ENCODE measurements around the gene CTIF.

Gene CTIF

GRCh38 chr18:48632676-48633257 is 93.9 kb downstream of the CTIF start:
- DNase-seq (ENCODE audit: insufficient read length, low spot score) (no peak), FAIRE-seq (no peak)
- TF ChIP-seq TAF1 (IDR thresholded peaks at IDR 0.05; ENCODE audit: low read depth, low read length) (no peak), SPI1 (IDR thresholded peaks at IDR 0.05; ENCODE audit: low read depth, low read length) (no peak), POU2F2 (IDR thresholded peaks at IDR 0.05; ENCODE audit: low read depth, low read length) (no peak), POLR2AphosphoS5 (IDR thresholded peaks at IDR 0.05; ENCODE audit: low read depth, low read length) (no peak), PAX5 (IDR thresholded peaks at IDR 0.05; ENCODE audit: insufficient read depth, low read length, severe bottlenecking) (no peak), POLR2A (IDR thresholded peaks at IDR 0.05; ENCODE audit: low read depth, low read length) (no peak)

DNA sequence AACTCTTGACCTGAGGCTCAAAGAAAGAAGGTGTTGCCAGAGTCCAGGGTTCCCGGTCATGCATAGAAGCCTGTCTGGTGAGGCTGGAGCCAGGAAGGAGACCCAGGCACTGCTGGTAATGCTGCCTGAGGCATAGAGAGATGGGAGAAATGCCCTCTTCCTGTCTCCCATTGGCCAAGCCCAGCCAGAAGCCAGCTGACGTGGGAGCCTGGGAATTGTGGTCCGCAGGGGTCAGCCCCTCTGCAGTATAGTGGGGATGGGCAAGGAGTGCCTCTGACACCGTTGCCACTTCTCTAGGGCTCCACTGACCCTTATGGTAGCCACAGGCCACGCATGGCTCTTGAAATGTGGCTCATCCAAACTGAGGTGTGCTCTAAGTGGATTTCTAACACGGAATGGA is 95.7 kb downstream of the CTIF start:
- no peak for FAIRE-seq
- no peak for DNase-seq (ENCODE audit: insufficient read length, low spot score)
- TF ChIP-seq POU2F2 (IDR thresholded peaks at IDR 0.05; ENCODE audit: low read depth, low read length): no peak
- no peak for TF ChIP-seq POLR2A (IDR thresholded peaks at IDR 0.05; ENCODE audit: low read depth, low read length)
- no peak for TF ChIP-seq POLR2AphosphoS5 (IDR thresholded peaks at IDR 0.05; ENCODE audit: low read depth, low read length)

GRCh38 chr18:48634975-48635374 is 96.1 kb downstream of the CTIF start:
- no peak for DNase-seq (ENCODE audit: insufficient read length, low spot score)
- TF ChIP-seq POLR2A (IDR thresholded peaks at IDR 0.05; ENCODE audit: low read depth, low read length) (no peak), POU2F2 (IDR thresholded peaks at IDR 0.05; ENCODE audit: low read depth, low read length) (no peak), PAX5 (IDR thresholded peaks at IDR 0.05; ENCODE audit: insufficient read depth, low read length, severe bottlenecking) (no peak), POLR2AphosphoS5 (IDR thresholded peaks at IDR 0.05; ENCODE audit: low read depth, low read length) (no peak), SPI1 (IDR thresholded peaks at IDR 0.05; ENCODE audit: low read depth, low read length) (no peak), TAF1 (IDR thresholded peaks at IDR 0.05; ENCODE audit: low read depth, low read length) (no peak)
- no peak for FAIRE-seq

- no peak for FAIRE-seq
- no peak for DNase-seq (ENCODE audit: insufficient read length, low spot score)
- TF ChIP-seq SPI1 (IDR thresholded peaks at IDR 0.05; ENCODE audit: low read depth, low read length) (no peak), POU2F2 (IDR thresholded peaks at IDR 0.05; ENCODE audit: low read depth, low read length) (no peak), POLR2AphosphoS5 (IDR thresholded peaks at IDR 0.05; ENCODE audit: low read depth, low read length) (no peak), PAX5 (IDR thresholded peaks at IDR 0.05; ENCODE audit: insufficient read depth, low read length, severe bottlenecking) (no peak), POLR2A (IDR thresholded peaks at IDR 0.05; ENCODE audit: low read depth, low read length) (no peak), TAF1 (IDR thresholded peaks at IDR 0.05; ENCODE audit: low read depth, low read length) (no peak)
These were observed 97.0 kb downstream of the CTIF start for GRCh38 chr18:48635806-48636205.

- FAIRE-seq (no peak), DNase-seq (ENCODE audit: insufficient read length, low spot score) (no peak)
- TF ChIP-seq POU2F2 (IDR thresholded peaks at IDR 0.05; ENCODE audit: low read depth, low read length) (no peak), POLR2A (IDR thresholded peaks at IDR 0.05; ENCODE audit: low read depth, low read length) (no peak), TAF1 (IDR thresholded peaks at IDR 0.05; ENCODE audit: low read depth, low read length) (no peak), PAX5 (IDR thresholded peaks at IDR 0.05; ENCODE audit: insufficient read depth, low read length, severe bottlenecking) (no peak), SPI1 (IDR thresholded peaks at IDR 0.05; ENCODE audit: low read depth, low read length) (no peak), POLR2AphosphoS5 (IDR thresholded peaks at IDR 0.05; ENCODE audit: low read depth, low read length) (no peak)
These were observed 97.6 kb downstream of the CTIF start for GRCh38 chr18:48636436-48636835.

DNA sequence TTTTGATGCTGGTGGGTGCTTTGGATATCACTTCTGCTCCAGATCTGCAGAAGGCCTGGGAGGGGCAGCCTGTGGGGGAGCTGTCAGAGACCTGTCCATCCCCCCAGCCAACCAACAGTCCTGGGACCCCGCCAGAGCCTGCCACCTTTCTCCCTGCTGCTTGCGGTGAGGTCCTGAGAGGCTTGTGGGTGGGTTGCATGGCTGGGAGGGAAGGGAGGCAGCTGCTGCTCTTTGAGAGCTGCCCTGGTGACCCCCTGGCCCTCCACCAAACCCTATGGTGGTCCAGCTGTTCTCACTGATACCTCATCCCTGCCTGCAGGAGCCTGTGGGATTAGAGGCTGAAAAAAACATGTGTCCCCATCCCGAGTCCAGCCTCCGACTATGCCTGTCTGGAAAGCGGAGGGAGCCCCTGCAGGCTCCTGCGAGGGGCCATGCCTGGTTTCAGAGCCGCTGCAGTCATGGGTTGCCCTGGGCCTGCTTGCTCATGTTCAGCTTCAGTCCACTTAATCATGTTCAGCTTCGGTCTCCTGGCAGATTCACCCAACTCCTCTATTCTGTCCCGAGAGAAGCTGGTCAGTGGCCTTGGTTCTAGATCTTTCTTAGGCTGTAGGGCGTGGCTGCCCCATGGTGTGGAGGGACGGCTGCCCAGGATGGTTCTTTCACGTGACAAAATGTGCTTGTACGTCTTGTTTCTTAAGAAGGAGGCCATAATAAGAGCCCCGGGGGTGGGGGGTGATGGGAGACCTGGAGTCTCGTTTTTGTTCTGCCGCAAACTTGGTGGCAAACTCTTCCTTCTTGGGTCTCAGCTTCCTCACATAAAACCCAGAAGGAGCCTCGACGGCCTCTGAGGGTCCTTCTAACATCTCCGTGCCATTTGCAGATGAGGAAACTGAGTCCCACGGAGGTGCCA is 98.5 kb downstream of the CTIF start:
- TF ChIP-seq SPI1 (IDR thresholded peaks at IDR 0.05; ENCODE audit: low read depth, low read length): no peak
- no peak for TF ChIP-seq POLR2A (IDR thresholded peaks at IDR 0.05; ENCODE audit: low read depth, low read length)
- TF ChIP-seq TAF1 (IDR thresholded peaks at IDR 0.05; ENCODE audit: low read depth, low read length): no peak
- no peak for TF ChIP-seq POU2F2 (IDR thresholded peaks at IDR 0.05; ENCODE audit: low read depth, low read length)
- TF ChIP-seq POLR2AphosphoS5 (IDR thresholded peaks at IDR 0.05; ENCODE audit: low read depth, low read length): no peak
- TF ChIP-seq PAX5 (IDR thresholded peaks at IDR 0.05; ENCODE audit: insufficient read depth, low read length, severe bottlenecking): no peak
- FAIRE-seq: no peak
- no peak for DNase-seq (ENCODE audit: insufficient read length, low spot score)

- no peak for FAIRE-seq
These were observed 99.6 kb downstream of the CTIF start for GRCh38 chr18:48638451-48638850.

DNA sequence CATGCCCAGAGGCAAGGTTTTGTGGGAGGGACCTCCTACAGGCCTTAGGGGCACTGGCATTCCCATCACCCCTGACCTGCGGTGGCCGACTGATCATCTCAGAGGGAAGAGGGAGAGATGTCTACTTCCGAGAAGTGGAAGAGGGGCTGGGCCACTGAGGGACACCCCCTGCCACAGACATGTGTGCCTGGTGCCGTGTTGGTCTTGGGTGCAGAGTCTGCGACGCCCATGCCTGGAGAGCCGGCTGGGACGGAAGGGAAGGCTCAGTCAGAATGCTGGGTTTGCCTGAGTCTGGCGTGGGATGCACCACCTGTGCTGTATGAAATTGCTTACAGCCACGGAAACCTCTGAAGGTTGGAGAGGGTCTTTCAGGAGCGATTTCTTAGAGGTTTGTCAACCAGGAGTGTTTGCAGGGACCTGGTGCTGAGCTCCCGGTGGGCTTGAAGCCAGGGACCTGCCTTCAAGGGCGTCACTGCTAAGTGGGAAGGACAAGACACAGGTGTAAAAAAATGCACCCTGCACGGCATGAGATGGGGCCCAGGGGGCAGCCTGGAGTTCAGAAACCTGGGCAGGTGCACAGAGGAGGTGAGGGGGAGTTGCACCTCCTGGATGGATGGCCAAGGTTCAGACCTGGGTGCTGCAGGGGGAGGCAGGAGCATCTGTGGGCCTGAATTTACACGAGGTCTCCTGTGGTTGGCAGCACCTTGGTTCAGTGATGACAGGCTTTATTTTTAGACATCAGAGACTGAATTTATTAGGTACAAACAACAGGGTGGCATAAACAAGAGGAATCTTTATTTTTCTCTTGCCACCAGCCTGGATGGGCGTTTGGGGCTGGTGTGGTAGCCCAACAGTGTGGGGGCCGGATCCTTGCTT is 100.3 kb downstream of the CTIF start:
- TF ChIP-seq POU2F2 (IDR thresholded peaks at IDR 0.05; ENCODE audit: low read depth, low read length): no peak
- no peak for TF ChIP-seq PAX5 (IDR thresholded peaks at IDR 0.05; ENCODE audit: insufficient read depth, low read length, severe bottlenecking)
- no peak for TF ChIP-seq POLR2AphosphoS5 (IDR thresholded peaks at IDR 0.05; ENCODE audit: low read depth, low read length)
- TF ChIP-seq POLR2A (IDR thresholded peaks at IDR 0.05; ENCODE audit: low read depth, low read length): no peak
- TF ChIP-seq SPI1 (IDR thresholded peaks at IDR 0.05; ENCODE audit: low read depth, low read length): no peak
- TF ChIP-seq TAF1 (IDR thresholded peaks at IDR 0.05; ENCODE audit: low read depth, low read length): no peak
- DNase-seq (ENCODE audit: insufficient read length, low spot score) (no peak), FAIRE-seq (no peak)

More at GRCh38 chr18:48638451-48638850, 99.6 kb downstream of the CTIF start:
- TF ChIP-seq PAX5 (IDR thresholded peaks at IDR 0.05; ENCODE audit: insufficient read depth, low read length, severe bottlenecking): no peak
- TF ChIP-seq POLR2A (IDR thresholded peaks at IDR 0.05; ENCODE audit: low read depth, low read length): no peak
- TF ChIP-seq SPI1 (IDR thresholded peaks at IDR 0.05; ENCODE audit: low read depth, low read length): no peak
- no peak for TF ChIP-seq TAF1 (IDR thresholded peaks at IDR 0.05; ENCODE audit: low read depth, low read length)
- no peak for TF ChIP-seq POLR2AphosphoS5 (IDR thresholded peaks at IDR 0.05; ENCODE audit: low read depth, low read length)
- TF ChIP-seq POU2F2 (IDR thresholded peaks at IDR 0.05; ENCODE audit: low read depth, low read length): no peak
- DNase-seq (ENCODE audit: insufficient read length, low spot score): no peak

All from GM12891 (cell line).